IMR-90 (cell line): ENCODE data around the gene ITPR2. TPM values are rescaled to one million over a fixed set of nuclear protein-coding genes. Genes with fewer than 3 reads are reported as not detected.

Experiments used
- ATAC-seq: fragments of 200-7000 bp; cut with Tn5 transposase; 2 replicates; pipeline ENCODE4 v1.9.1; 2020; ENCODE audit warnings: low read depth, mild to moderate bottlenecking, moderate library complexity
- BruUV-seq: library from RNA; stranded (reverse); fragments of 400-500 nt; replicated peaks from 2 replicates; lab custom pipeline; 2021; lab: Mats Ljungman, UMichigan
- CTCF ChIA-PET: fragments of 300-600 bp; formaldehyde crosslinking; extraction: SDS; loops from one replicate; lab custom pipeline; 2021; ENCODE audit warnings: antibody characterized with exemption; lab: Yijun Ruan, JAX
- POLR2A ChIA-PET: fragments of 300-600 bp; sonication (Branson Sonifier 250); formaldehyde crosslinking; loops from one replicate; lab custom pipeline; 2022; ENCODE audit warnings: antibody characterized with exemption; ENCODE audit not compliant: unreplicated experiment; lab: Charles Lee
- DNase-seq: peaks from one replicate; pipeline ENCODE4 v3.0.0; 2013
- H2AFZ ChIP-seq: replicated peaks from 2 replicates; pipeline ENCODE3; 2013; ENCODE audit warnings: low read length, mild to moderate bottlenecking; ENCODE audit not compliant: poor library complexity
- H2AK5ac ChIP-seq: 2 replicates; pipeline ENCODE4 v1.6.1; 2013; ENCODE audit warnings: low read depth, low read length, inconsistent platforms
- H2AK9ac ChIP-seq: replicated peaks from 2 replicates; pipeline ENCODE3; 2013; ENCODE audit warnings: mild to moderate bottlenecking, low read depth, low read length, moderate library complexity; ENCODE audit not compliant: poor library complexity
- H2BK120ac ChIP-seq: 2 replicates; pipeline ENCODE4 v1.6.1; 2013; ENCODE audit warnings: low read depth, low read length, inconsistent platforms
- H2BK15ac ChIP-seq: 3 replicates; pipeline ENCODE4 v1.6.1; 2013; ENCODE audit warnings: low read depth, low read length, inconsistent platforms
- H2BK20ac ChIP-seq: 2 replicates; pipeline ENCODE4 v1.6.1; 2013; ENCODE audit warnings: low read depth, mild to moderate bottlenecking, inconsistent platforms, low read length, moderate library complexity
- H2BK5ac ChIP-seq: 2 replicates; pipeline ENCODE4 v1.6.1; 2013; ENCODE audit warnings: mild to moderate bottlenecking, low read depth, low read length, inconsistent platforms; ENCODE audit not compliant: poor library complexity, severe bottlenecking
- H3K14ac ChIP-seq: replicated peaks from 2 replicates; pipeline ENCODE4 v1.6.1; 2013; ENCODE audit warnings: low read depth, low read length, inconsistent platforms
- H3K18ac ChIP-seq: 2 replicates; pipeline ENCODE4 v1.6.1; 2013; ENCODE audit warnings: low read depth, low read length, control low read depth
- H3K23ac ChIP-seq: 2 replicates; pipeline ENCODE4 v1.6.1; 2013; ENCODE audit warnings: low read depth, low read length, inconsistent platforms
- H3K27ac ChIP-seq: 2 replicates; pipeline ENCODE4 v1.5.1; 2013; ENCODE audit warnings: mild to moderate bottlenecking, control low read depth, low read length; ENCODE audit not compliant: insufficient read depth
- H3K27me3 ChIP-seq: 2 replicates; pipeline ENCODE4 v1.6.1; 2013; ENCODE audit warnings: low read length; ENCODE audit not compliant: control insufficient read depth, insufficient read depth
- H3K36me3 ChIP-seq: 2 replicates; pipeline ENCODE4 v1.6.1; 2013; ENCODE audit warnings: low read length, mixed read lengths; ENCODE audit not compliant: control insufficient read depth, insufficient read depth
- H3K4ac ChIP-seq: 2 replicates; pipeline ENCODE4 v1.6.1; 2013; ENCODE audit warnings: low read depth, low read length, inconsistent platforms
- H3K4me1 ChIP-seq: 2 replicates; pipeline ENCODE4 v1.6.1; 2013; ENCODE audit warnings: low read length, mixed read lengths; ENCODE audit not compliant: control insufficient read depth, insufficient read depth
- H3K4me2 ChIP-seq: 2 replicates; pipeline ENCODE4 v1.6.1; 2013; ENCODE audit warnings: low read depth, mild to moderate bottlenecking, control low read depth, low read length, moderate library complexity
- H3K4me3 ChIP-seq: 2 replicates; pipeline ENCODE4 v1.5.1; 2013; ENCODE audit warnings: low read depth, mild to moderate bottlenecking, control low read depth, low read length, moderate library complexity; ENCODE audit not compliant: insufficient read depth
- H3K56ac ChIP-seq: 2 replicates; pipeline ENCODE4 v1.6.1; 2013; ENCODE audit warnings: low read length, inconsistent platforms; ENCODE audit not compliant: insufficient read depth; ENCODE audit errors: extremely low read depth
- H3K79me1 ChIP-seq, 2 experiments: 2 replicates each; pipeline ENCODE4 v1.6.1; 2013; ENCODE audit warnings: low read length in 2 of 2, inconsistent platforms in 1 of 2, low read depth in 1 of 2
- H3K9ac ChIP-seq: 2 replicates; pipeline ENCODE4 v1.6.1; 2013; ENCODE audit warnings: low read depth, low read length, control low read depth
- H3K9me1 ChIP-seq: 2 replicates; pipeline ENCODE4 v1.6.1; 2013; ENCODE audit warnings: low read length, inconsistent platforms; ENCODE audit not compliant: insufficient read depth
- H3K9me3 ChIP-seq: 2 replicates; pipeline ENCODE4 v1.6.1; 2013; ENCODE audit warnings: low read length; ENCODE audit not compliant: control insufficient read depth, insufficient read depth
- H4K20me1 ChIP-seq: 2 replicates; pipeline ENCODE4 v1.6.1; 2013; ENCODE audit warnings: low read length, inconsistent platforms; ENCODE audit not compliant: insufficient read depth
- H4K5ac ChIP-seq: 2 replicates; pipeline ENCODE4 v1.6.1; 2013; ENCODE audit warnings: mild to moderate bottlenecking, low read depth, low read length, control low read depth
- H4K8ac ChIP-seq, 2 experiments: 2 replicates each; pipeline ENCODE4 v1.6.1; 2013; ENCODE audit warnings: low read depth in 2 of 2, low read length in 2 of 2, control low read depth in 1 of 2, inconsistent platforms in 1 of 2
- H4K91ac ChIP-seq: 2 replicates; pipeline ENCODE4 v1.6.1; 2013; ENCODE audit warnings: low read depth, low read length, inconsistent platforms; ENCODE audit not compliant: insufficient read depth
- BHLHE40 ChIP-seq: fragments of 150-350 bp; IDR thresholded peaks from 2 replicates; pipeline ENCODE4 v1.6.1; 2016; ENCODE audit warnings: mild to moderate bottlenecking, low read depth, low read length
- CEBPB ChIP-seq: IDR thresholded peaks from 2 replicates; pipeline ENCODE4 v1.6.1; 2012; ENCODE audit warnings: low read depth, low read length, improper control_type of control experiment
- CHD1 ChIP-seq: IDR thresholded peaks from 2 replicates; pipeline ENCODE4 v1.6.1; 2012; ENCODE audit warnings: low read depth, low read length, improper control_type of control experiment
- FOS ChIP-seq: fragments of 150-350 bp; IDR thresholded peaks from 2 replicates; pipeline ENCODE4 v1.6.1; 2016; ENCODE audit warnings: low read depth, low read length
- MAFK ChIP-seq: IDR thresholded peaks from 2 replicates; pipeline ENCODE4 v1.6.1; 2012; ENCODE audit warnings: low read depth, low read length, improper control_type of control experiment
- MAZ ChIP-seq: IDR thresholded peaks from 2 replicates; pipeline ENCODE4 v1.6.1; 2012; ENCODE audit warnings: low read depth, mild to moderate bottlenecking, low read length, improper control_type of control experiment, moderate library complexity, borderline replicate concordance
- MXI1 ChIP-seq: IDR thresholded peaks from 2 replicates; pipeline ENCODE4 v1.6.1; 2012; ENCODE audit warnings: low read depth, mild to moderate bottlenecking, low read length, moderate library complexity, borderline replicate concordance
- NFE2L2 ChIP-seq: fragments of 150-350 bp; IDR thresholded peaks from 2 replicates; pipeline ENCODE4 v1.6.1; 2016; ENCODE audit warnings: low read depth, mild to moderate bottlenecking, low read length
- POLR2A ChIP-seq: IDR thresholded peaks from 2 replicates; pipeline ENCODE4 v1.6.1; 2012; ENCODE audit warnings: mild to moderate bottlenecking, low read depth, low read length
- RAD21 ChIP-seq: IDR thresholded peaks from 2 replicates; pipeline ENCODE4 v1.6.1; 2012; ENCODE audit warnings: low read length, improper control_type of control experiment
- RCOR1 ChIP-seq: IDR thresholded peaks from 2 replicates; pipeline ENCODE4 v1.6.1; 2012; ENCODE audit warnings: mild to moderate bottlenecking, low read length, improper control_type of control experiment; ENCODE audit not compliant: insufficient replicate concordance
- RFX5 ChIP-seq: IDR thresholded peaks from 2 replicates; pipeline ENCODE4 v1.8.0; 2012; ENCODE audit warnings: low read depth, mild to moderate bottlenecking, low read length, moderate library complexity
- SMC3 ChIP-seq: fragments of 150-350 bp; IDR thresholded peaks from 2 replicates; pipeline ENCODE4 v1.6.1; 2016; ENCODE audit warnings: low read depth, mild to moderate bottlenecking, antibody characterized with exemption, low read length, moderate library complexity
- USF2 ChIP-seq: fragments of 150-350 bp; IDR thresholded peaks from 2 replicates; pipeline ENCODE4 v1.6.1; 2017; ENCODE audit warnings: mild to moderate bottlenecking, antibody characterized with exemption, low read length, low read depth
- WGBS, 2 experiments: methylation state at CpG; one replicate each; pipeline versions ENCODE4 v1.1.5 to v1.1.7; 2013; ENCODE audit warnings: missing lambda C conversion rate in 2 of 2; ENCODE audit not compliant: insufficient read length in 1 of 2; ENCODE audit errors: extremely low coverage in 2 of 2; 5-methylcytosine and 5-hydroxymethylcytosine counted together
- dilution Hi-C: fragments of 300-500 bp; cut with HindIII; formaldehyde crosslinking; loops from one replicate; pipeline ENCODE4 v1.14.3; 2018; ENCODE audit warnings: low sequenced_read_pairs; ENCODE audit not compliant: unreplicated experiment
- in situ Hi-C: fragments of 300-500 bp; cut with MboI; formaldehyde crosslinking; loops from 3 replicates; pipeline ENCODE4 v1.14.3; 2019; ENCODE audit warnings: low sequenced_read_pairs, inconsistent platforms, mixed read lengths
- intact Hi-C: fragments of 100-400 bp; cut with micrococcal nuclease; formaldehyde crosslinking; loops from 2 replicates; pipeline ENCODE4 v1.10.0; 2022
- polyA plus RNA-seq, 3 experiments: library from polyadenylated mRNA; depleted of rRNA; stranded (reverse); fragments of >200 nt; gene quantifications; 2 replicates each; pipeline ENCODE4 v1.2.3, GENCODE V29; 2012; ENCODE audit warnings: low replicate concordance in 1 of 3
- total RNA-seq: library from RNA; depleted of rRNA; stranded (reverse); fragments of >200 nt; gene quantifications from 2 replicates; pipeline ENCODE4 v1.2.3, GENCODE V29; 2012
- TF ChIP-seq, protein P1 (sequence below): conservative IDR thresholded peaks from 2 replicates; pipeline ENCODE4 v1.5.1; 2012; ENCODE audit warnings: mild to moderate bottlenecking, low read depth, low read length, improper control_type of control experiment
- TF ChIP-seq, protein P2 (sequence below): fragments of 150-350 bp; IDR thresholded peaks from 2 replicates; pipeline ENCODE4 v1.6.1; 2016; ENCODE audit warnings: low read depth, mild to moderate bottlenecking, low read length, moderate library complexity, borderline replicate concordance

ITPR2 gene
- total and polyA plus RNA-seq, 2 of the 4 experiments (the other 2 are of a cell fraction) = 1.2 to 9.0 TPM

DNA sequence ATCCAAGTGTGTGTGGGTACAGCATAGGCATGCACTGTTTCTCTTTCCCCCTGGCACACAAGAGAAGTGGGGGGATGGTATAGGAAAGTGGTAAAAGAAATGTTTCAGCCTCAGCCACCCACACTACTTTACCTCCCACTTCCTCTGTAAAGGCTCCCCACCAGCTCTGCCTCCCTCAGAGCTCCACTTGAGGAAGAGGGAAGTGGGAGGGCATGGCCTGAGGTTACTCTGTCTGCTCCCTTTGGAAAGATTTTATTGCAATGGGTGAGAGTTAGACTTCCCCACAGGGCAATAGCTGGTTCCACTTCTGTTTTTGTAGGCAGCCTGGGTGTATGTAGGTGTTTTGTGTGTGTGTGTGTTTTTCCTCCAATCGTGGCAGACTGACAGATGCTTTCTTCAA, 492.3 kb downstream of the ITPR2 start:
- CTCF ChIA-PET = no interaction called here
- no peak overlapping the region for H3K4ac ChIP-seq
- H2AFZ ChIP-seq = peak overlapping the region; percentile 46
- H3K56ac ChIP-seq = no peak overlapping the region
- DNase-seq (no peak), ATAC-seq (no peak)
- in situ Hi-C loops = no loop called here
- H3K27ac ChIP-seq = no peak overlapping the region
- no peak overlapping the region for H2BK15ac ChIP-seq
- intact Hi-C loops = no loop called here
- H4K20me1 ChIP-seq = no peaks in the 10 kb centered on the region
- H3K14ac ChIP-seq = no peak overlapping the region
- no peak overlapping the region for H3K9ac ChIP-seq
- no peak overlapping the region for H4K8ac ChIP-seq
- no peak overlapping the region for H3K23ac ChIP-seq
- H4K91ac ChIP-seq = no peak overlapping the region
- no TSS peak for BruUV-seq
- no peak overlapping the region for H3K4me2 ChIP-seq
- H3K4me3 ChIP-seq = no peak overlapping the region
- no peak overlapping the region for H2BK120ac ChIP-seq
- H3K4me1 ChIP-seq = peaks cover 4% of the 10 kb centered on the region; the same call in 1 of the 2 replicates
- dilution Hi-C loops = no loop called here
- no peak overlapping the region for H2AK5ac ChIP-seq
- POLR2A ChIA-PET = no interaction called here
- peaks cover 9% of the 10 kb centered on the region; the same call in 1 of the 2 replicates for H3K9me1 ChIP-seq
- no peak overlapping the region for H3K18ac ChIP-seq
- H2AK9ac ChIP-seq = peak overlapping the region; percentile 19
- TF ChIP-seq MAZ (no peak), MAFK (no peak), POLR2A (no peak), FOS (no peak), NFE2L2 (no peak), RCOR1 (no peak), RFX5 (no peak), CEBPB (no peak), BHLHE40 (no peak), SMC3 (no peak), RAD21 (no peak), USF2 (no peak), MXI1 (no peak), CHD1 (no peak)
- TF ChIP-seq, protein P1, sequence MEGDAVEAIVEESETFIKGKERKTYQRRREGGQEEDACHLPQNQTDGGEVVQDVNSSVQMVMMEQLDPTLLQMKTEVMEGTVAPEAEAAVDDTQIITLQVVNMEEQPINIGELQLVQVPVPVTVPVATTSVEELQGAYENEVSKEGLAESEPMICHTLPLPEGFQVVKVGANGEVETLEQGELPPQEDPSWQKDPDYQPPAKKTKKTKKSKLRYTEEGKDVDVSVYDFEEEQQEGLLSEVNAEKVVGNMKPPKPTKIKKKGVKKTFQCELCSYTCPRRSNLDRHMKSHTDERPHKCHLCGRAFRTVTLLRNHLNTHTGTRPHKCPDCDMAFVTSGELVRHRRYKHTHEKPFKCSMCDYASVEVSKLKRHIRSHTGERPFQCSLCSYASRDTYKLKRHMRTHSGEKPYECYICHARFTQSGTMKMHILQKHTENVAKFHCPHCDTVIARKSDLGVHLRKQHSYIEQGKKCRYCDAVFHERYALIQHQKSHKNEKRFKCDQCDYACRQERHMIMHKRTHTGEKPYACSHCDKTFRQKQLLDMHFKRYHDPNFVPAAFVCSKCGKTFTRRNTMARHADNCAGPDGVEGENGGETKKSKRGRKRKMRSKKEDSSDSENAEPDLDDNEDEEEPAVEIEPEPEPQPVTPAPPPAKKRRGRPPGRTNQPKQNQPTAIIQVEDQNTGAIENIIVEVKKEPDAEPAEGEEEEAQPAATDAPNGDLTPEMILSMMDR = no peak
- TF ChIP-seq, protein P2, sequence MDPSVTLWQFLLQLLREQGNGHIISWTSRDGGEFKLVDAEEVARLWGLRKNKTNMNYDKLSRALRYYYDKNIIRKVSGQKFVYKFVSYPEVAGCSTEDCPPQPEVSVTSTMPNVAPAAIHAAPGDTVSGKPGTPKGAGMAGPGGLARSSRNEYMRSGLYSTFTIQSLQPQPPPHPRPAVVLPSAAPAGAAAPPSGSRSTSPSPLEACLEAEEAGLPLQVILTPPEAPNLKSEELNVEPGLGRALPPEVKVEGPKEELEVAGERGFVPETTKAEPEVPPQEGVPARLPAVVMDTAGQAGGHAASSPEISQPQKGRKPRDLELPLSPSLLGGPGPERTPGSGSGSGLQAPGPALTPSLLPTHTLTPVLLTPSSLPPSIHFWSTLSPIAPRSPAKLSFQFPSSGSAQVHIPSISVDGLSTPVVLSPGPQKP = no peak
- no peaks in the 10 kb centered on the region for H3K79me1 ChIP-seq
- H4K5ac ChIP-seq = no peak overlapping the region
- no peaks in the 10 kb centered on the region for H3K9me3 ChIP-seq
- WGBS, 2 experiments = no CpG with 5 or more reads among the region's 1 CpG
- H2BK5ac ChIP-seq = no peak overlapping the region
- H3K27me3 ChIP-seq = no peaks in the 10 kb centered on the region
- no peak overlapping the region for H2BK20ac ChIP-seq
- H3K36me3 ChIP-seq = no peaks in the 10 kb centered on the region
